ENCODE results near the gene GEMIN2.
A peak's percentile ranks its signal among the peaks of the same experiment; 100 is the strongest.
"Not testable (repeated sequence)": the region's sequence is repeated elsewhere in the genome, so short reads cannot be mapped to it uniquely, and the experiment has no call there.

GEMIN2 gene, protein sequence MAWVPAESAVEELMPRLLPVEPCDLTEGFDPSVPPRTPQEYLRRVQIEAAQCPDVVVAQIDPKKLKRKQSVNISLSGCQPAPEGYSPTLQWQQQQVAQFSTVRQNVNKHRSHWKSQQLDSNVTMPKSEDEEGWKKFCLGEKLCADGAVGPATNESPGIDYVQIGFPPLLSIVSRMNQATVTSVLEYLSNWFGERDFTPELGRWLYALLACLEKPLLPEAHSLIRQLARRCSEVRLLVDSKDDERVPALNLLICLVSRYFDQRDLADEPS

GRCh38 chr14:39114073-39114838 lies at the start of gene GEMIN2:
GEMIN2 (plus strand) TSS chr14:39114323; CDS start chr14:39114339, 16 bp downstream.
- no peaks in the 10 kb centered on the region for H3K27me3 ChIP-seq (ENCODE audit: insufficient read depth, low read depth, severe bottlenecking)
- no peaks in the 10 kb centered on the region for H3K9me3 ChIP-seq (ENCODE audit: severe bottlenecking)
- H3K36me3 ChIP-seq = peaks cover 4% of the 10 kb centered on the region
- peak within 1 kb of the TSS; percentile 71 for H3K4me3 ChIP-seq (ENCODE audit: low read depth, low read length)
- TF ChIP-seq, protein P1, sequence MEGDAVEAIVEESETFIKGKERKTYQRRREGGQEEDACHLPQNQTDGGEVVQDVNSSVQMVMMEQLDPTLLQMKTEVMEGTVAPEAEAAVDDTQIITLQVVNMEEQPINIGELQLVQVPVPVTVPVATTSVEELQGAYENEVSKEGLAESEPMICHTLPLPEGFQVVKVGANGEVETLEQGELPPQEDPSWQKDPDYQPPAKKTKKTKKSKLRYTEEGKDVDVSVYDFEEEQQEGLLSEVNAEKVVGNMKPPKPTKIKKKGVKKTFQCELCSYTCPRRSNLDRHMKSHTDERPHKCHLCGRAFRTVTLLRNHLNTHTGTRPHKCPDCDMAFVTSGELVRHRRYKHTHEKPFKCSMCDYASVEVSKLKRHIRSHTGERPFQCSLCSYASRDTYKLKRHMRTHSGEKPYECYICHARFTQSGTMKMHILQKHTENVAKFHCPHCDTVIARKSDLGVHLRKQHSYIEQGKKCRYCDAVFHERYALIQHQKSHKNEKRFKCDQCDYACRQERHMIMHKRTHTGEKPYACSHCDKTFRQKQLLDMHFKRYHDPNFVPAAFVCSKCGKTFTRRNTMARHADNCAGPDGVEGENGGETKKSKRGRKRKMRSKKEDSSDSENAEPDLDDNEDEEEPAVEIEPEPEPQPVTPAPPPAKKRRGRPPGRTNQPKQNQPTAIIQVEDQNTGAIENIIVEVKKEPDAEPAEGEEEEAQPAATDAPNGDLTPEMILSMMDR (IDR thresholded peaks at IDR 0.05; ENCODE audit: low read depth, low read length) = no peak
- peak within 1 kb of the TSS; percentile 75 for H3K27ac ChIP-seq
- peak; percentile 94 for DNase-seq

DNA sequence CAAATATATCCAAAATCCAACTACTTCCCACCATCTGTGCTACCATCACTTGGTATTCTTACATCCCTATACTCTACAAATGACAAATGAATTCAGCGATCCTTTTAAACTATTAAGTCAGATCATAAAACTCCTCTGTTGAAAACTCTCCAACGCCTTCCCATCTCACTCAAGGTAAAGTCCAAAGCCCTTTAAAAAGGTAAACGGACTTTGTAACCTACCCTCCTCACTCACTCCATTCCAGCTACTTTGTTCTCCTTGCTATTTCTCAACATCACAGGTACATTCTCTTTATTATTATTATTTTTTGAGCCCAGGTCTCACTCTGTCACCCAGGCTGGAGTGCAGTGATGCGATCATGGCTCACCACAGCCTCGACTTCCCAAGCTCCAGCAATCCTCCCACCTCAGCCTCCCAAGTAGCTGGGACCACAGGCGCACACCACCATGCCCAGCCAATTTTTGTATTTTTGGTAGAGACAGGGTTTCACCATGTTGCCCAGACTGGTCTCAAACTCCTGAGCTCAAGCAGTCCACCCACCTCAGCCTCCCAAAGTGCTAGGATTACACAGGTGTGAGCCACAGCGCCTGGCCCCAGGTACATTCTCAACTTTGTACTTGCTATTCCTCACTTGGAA lies 44.8 kb upstream of the GEMIN2 start:
- H3K36me3 ChIP-seq = peaks cover 25% of the 10 kb centered on the region
- not testable (repeated sequence) for H3K27me3 ChIP-seq (ENCODE audit: insufficient read depth, low read depth, severe bottlenecking); H3K9me3 ChIP-seq (ENCODE audit: severe bottlenecking); H3K27ac ChIP-seq; H3K4me3 ChIP-seq (ENCODE audit: low read depth, low read length); DNase-seq

DNA sequence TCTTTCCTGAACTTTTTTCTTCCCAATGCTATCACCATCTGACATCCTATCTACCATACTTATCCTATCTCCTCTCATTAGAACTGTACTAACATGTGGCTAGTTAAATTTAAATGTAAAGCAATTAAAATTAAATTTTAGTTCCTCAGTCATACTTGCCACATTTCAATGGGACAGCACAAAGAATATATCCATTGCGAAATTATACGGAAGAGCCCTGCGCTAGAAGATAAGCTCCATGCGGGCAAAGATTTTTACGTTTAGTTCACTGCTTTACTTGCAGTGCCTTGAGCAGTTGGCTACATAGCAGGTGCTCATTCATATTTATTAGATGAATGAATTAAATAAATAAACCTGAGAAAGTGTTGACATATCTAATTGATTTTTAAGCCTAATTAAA lies 44.2 kb upstream of the GEMIN2 start:
- TF ChIP-seq, protein P1 (IDR thresholded peaks at IDR 0.05; ENCODE audit: low read depth, low read length) = no peak
- Histone ChIP-seq H3K9me3 (ENCODE audit: severe bottlenecking) (no peaks in the 10 kb centered on the region), H3K36me3 (peaks cover 20% of the 10 kb centered on the region), H3K27ac (no peak overlapping the region), H3K27me3 (ENCODE audit: insufficient read depth, low read depth, severe bottlenecking) (no peaks in the 10 kb centered on the region), H3K4me3 (ENCODE audit: low read depth, low read length) (no peak overlapping the region)
- DNase-seq = no peak

DNA sequence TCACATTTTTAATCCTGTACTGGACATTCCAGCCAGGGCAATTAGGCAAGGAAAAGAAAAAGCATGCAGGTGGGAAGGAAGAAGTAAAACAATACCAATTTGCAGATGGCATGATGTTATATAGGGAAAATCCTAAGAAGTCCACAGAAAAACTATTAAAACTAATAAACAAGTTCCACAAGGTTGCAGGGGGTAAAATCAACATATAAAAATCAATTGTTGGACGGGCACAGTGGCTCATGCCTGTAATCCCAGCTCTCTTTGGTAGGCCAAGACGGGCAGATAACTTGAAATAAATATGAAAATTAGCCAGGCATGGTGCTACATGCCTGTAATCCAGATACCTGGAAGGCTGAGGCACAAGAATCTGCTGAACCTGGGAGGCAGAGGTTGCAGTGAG lies 43.0 kb upstream of the GEMIN2 start:
- no peaks in the 10 kb centered on the region for H3K9me3 ChIP-seq (ENCODE audit: severe bottlenecking)
- DNase-seq = no peak
- H3K36me3 ChIP-seq = peaks cover 26% of the 10 kb centered on the region
- TF ChIP-seq, protein P1 (IDR thresholded peaks at IDR 0.05; ENCODE audit: low read depth, low read length) = no peak
- H3K4me3 ChIP-seq (ENCODE audit: low read depth, low read length) = no peak overlapping the region
- no peaks in the 10 kb centered on the region for H3K27me3 ChIP-seq (ENCODE audit: insufficient read depth, low read depth, severe bottlenecking)
- no peak overlapping the region for H3K27ac ChIP-seq

GRCh38 chr14:39080886-39081285 lies 33.2 kb upstream of the GEMIN2 start:
- Histone ChIP-seq H3K27me3 (ENCODE audit: insufficient read depth, low read depth, severe bottlenecking) (no peaks in the 10 kb centered on the region), H3K36me3 (peaks cover 12% of the 10 kb centered on the region), H3K27ac (no peak overlapping the region), H3K4me3 (ENCODE audit: low read depth, low read length) (no peak overlapping the region), H3K9me3 (ENCODE audit: severe bottlenecking) (no peaks in the 10 kb centered on the region)
- TF ChIP-seq, protein P1 (IDR thresholded peaks at IDR 0.05; ENCODE audit: low read depth, low read length) = no peak
- DNase-seq = no peak

DNA sequence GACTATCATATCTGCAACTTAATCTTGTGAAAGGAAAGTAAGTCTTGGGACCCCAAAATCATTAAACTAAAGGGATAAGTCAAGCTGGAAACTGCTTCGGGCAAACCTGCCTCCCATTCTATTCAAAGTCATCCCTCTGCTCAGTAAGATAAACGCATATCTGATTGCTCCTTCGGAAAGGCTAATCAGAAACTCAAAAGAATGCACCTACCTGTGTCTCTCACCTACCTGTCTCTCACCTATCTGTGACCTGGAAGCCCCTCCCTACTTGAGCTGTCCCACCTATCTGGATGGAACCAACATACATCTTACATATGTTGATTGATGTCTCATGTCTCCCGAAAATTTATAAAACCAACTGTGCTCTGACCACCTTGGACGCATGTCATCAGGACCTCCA lies 31.0 kb upstream of the GEMIN2 start:
- TF ChIP-seq, protein P1 (IDR thresholded peaks at IDR 0.05; ENCODE audit: low read depth, low read length) = no peak
- DNase-seq = no peak
- no peak overlapping the region for H3K4me3 ChIP-seq (ENCODE audit: low read depth, low read length)
- no peaks in the 10 kb centered on the region for H3K9me3 ChIP-seq (ENCODE audit: severe bottlenecking)
- H3K27me3 ChIP-seq (ENCODE audit: insufficient read depth, low read depth, severe bottlenecking) = no peaks in the 10 kb centered on the region
- H3K36me3 ChIP-seq = peaks cover 23% of the 10 kb centered on the region
- no peak overlapping the region for H3K27ac ChIP-seq
